NT2/D1 (cell line): Measurements from ENCODE around the gene TRPM2.

Experiments
- SUZ12 ChIP-seq: IDR thresholded peaks from 2 replicates; pipeline ENCODE4 v1.6.1; 2011; ENCODE audit not compliant: insufficient read length, insufficient read depth; ENCODE audit errors: extremely low read depth
- YY1 ChIP-seq: IDR thresholded peaks from 2 replicates; pipeline ENCODE4 v1.6.1; 2011; ENCODE audit not compliant: insufficient read length, insufficient read depth
- ZNF274 ChIP-seq: IDR thresholded peaks from 2 replicates; pipeline ENCODE4 v1.6.1; 2011; ENCODE audit warnings: mild to moderate bottlenecking, low read depth, low read length

DNA sequence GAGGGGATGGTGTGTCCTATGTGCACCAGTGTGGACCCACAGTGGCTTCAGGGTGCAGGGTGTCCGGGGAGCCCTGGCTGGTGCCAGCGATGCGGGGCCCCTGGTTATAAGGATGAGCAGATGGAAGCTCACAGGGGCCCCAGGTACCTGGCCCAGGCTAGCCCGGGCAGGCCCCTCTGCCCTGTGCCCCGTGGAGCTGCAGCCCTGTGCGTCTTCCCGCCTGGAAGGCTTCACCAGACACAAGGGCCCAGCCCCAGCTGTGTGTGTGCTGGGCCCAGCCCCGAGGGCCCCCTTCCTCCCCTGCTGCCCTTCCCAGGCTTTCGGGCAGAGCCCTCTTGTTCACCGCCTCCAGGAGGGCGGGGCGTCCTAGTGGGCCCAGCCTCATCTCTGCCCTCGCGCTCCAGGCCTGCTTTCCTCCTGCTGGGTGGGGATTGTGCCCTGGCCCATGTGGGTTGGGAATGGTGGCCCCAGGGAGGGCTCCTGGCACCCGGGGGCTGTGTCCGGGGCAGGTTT lies 37.7 kb upstream of the TRPM2 start:
- TF ChIP-seq SUZ12 (no peak), YY1 (no peak), ZNF274 (no peak)
